ENCODE results near the gene RASGEF1B.
"Not testable (repeated sequence)": the region's sequence is repeated elsewhere in the genome, so short reads cannot be mapped to it uniquely, and the experiment has no call there.

RASGEF1B gene

DNA sequence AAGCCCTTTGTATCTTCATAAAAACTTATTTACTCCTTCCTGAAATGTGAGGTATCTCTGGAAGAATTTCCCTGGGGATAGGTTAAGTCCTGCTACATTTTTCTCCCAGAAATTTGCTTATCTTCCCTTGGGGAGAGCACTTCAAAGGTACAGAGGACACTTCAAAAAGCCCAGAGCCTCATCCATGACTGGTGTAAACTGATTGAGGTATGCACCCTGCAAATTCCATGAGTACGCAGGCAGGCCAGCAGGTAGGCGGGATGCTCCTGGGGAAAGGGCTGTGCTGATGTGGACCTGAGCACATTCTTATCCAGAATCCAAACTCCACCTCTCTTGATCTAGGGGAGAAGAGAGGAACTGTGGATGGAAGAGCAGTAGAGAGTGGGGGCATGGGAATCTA, 26.3 kb upstream of the RASGEF1B start:
- no peak for DNase-seq

DNA sequence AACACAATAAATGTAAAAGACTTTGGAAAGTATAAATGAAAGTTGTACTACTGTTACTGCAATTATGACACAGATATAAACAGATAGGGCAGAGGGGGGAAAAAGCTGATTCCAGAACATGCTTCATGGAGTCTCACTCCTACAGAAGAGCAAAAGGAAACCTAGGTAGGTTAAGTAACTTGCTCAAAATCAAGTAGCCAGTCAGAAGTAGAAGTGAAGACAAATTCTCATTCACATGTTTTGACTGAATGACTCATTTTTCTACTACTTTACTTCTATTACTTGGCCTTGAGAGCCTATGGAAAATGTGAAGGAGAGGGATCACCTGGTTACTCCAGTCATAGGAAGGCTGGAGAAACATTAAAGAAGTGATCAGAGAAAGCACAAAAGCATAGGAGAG, 23.6 kb upstream of the RASGEF1B start:
- no peak for DNase-seq

DNA sequence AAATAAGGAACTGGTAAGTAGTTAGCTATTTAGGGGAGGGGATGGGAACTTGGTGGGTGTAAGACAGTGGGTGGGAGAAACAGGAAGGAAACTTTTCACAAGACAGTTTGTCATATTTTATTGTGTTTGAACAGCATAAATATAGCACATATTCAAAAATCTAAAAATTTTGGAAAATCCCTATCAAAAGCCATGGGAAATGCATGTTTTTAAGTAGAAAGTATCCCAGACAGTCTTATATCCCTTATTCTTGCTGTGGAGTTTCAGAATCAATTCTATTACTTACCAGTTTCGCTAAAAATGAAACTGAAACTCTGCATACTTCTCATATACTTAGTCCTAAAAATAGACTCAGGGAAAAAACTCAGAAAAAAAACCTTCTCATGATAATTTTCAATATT, 22.3 kb upstream of the RASGEF1B start:
- no peak for DNase-seq

DNA sequence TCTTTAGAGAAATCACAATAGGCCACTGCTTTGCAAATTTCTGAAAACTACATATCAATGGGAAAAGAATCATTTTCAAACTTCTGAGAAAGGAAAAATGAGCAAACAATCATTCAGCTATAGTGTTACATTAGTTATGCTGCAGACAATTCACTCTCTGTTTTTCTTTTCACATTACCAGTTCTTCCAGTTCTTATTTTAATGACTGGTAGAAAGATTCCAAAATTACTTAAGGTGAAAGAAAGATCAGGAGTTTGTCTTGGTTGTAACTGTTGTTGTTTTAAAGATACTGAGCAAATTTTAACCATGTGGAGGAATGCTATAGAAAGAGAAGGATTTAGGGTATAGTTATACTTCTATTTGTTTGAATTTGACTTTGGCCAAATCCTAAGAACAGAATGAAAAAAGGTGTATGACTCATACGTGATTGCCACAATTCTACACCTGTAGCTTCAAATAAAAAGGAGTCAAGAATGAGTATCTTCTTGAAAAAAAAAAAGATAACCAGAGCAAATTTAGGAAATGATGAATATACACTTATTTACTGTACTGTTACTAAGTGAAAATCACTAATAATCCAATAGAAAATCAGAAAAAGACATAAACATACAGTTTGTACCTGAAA, 21.0 kb upstream of the RASGEF1B start:
- DNase-seq, result no peak

DNA sequence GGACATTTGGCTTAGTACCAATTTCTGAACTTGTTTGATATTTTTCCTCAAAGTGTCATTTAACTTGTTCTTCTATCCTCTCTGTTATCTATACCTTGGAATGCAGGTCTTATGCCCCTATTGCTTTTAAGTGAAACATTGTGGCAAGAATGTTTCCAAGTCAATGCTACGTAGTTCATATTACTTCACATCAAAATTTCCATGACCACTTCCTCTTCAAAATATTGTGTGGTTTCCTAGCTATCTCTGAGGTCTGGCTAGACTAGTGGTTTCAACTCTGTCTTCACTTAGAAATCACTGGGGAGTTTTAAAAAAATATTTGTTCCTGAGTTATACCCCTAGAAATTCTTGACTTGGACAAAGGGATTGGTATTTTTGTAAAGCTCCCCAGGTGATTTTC, 20.2 kb upstream of the RASGEF1B start:
- DNase-seq, result no peak

DNA sequence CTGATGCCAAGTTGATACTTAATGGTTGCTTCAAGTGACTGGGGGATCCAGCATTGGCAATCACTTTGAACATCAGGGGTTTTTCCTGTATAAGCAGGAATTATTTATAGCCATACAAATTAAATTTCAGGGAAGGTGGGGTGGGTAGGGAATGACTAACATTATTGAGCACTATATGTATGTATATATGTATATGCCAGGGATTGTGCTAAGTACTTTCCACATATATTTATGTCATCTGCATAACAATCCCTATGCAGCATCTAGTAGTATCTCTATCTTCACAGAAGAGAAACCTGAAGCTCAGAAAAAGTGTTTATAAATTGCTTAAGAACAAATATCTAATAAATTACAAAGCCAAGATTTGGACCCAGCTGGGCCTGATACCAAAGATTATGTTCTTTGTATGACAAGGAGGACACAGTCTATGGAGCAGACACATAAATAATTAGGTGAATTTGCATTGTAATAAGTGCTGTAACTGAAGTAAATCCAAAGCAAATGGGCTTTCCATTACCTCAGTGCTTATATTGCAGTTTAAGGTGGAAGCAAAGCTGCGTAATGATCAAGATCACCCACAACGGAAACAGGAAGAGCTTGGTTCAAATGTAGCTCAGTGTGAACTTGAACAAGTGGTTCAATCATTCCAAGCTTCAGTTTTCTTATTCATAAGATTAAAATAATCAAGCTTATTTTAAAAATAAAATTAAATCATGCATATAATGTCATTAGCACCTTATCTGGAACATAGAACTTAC, 18.9 kb upstream of the RASGEF1B start:
- no peak for DNase-seq

DNA sequence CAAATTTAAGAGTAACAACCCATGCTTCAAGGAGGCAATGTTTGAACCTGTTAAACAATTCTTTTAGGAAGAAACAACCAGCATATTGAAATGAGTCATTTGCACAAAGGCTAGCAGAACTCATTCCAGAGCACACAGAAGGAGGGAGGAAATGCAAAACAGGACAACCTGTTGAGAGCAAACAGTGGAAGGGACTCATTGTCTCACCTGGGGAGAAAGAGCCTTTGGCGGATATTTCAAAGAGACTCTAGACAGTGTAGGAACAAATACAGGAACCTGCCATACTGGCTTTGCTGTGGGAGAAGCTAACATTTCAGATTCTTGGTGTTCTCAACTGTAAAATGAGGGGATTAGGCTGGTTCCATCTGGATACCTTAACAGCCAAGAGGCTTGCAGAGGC, 14.8 kb upstream of the RASGEF1B start:
- no peak for DNase-seq

DNA sequence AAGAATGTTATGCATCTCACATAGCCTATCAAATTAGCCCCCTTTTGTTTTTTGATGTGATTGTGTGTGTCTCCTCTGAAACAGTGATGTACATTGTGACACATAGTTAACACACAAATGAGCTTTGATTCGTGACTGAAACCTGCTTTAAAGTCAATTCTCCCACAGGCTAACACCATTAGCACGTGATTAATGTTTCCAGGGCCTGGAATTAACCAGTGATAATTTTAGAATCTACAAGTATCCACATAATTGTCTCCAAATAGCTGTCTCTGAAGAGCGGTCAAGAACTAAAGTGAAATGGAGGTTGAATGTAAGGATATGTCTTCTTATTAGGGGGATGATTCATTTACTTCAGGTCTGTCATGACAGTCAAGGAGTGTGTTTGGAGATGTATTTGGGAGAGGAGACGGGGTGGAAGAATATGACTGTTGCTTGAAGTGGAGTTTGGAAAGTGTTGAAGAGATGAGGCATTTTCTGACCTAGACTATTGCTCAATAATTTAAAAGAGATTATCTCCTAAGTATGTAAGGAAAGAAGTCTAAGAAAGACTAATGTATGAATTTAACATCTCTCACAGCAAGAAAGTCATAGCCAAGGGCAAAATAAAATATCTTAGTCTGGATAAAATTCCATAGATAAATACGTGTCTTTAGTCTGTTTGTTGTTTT, 13.7 kb upstream of the RASGEF1B start:
- DNase-seq, result no peak

DNA sequence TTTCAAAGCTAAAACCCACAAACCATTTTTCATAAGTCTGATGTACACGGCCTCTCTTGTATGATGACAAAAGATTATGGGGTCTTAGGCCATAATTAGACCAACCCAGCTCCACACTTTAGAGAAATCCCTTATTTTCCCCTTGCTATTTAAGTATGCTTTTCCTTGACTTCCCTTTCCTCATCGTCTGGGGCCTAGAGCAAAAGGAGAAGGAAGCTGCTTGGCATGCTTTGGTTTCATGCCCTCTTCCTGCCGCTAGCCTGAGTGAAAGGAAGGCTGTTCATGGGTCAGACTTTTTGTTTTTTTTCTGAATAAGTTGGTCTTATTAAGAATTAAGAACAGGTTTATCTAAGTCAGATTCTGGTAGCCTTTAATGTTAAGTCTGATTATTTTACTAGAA, 10.6 kb upstream of the RASGEF1B start:
- DNase-seq, result no peak

DNA sequence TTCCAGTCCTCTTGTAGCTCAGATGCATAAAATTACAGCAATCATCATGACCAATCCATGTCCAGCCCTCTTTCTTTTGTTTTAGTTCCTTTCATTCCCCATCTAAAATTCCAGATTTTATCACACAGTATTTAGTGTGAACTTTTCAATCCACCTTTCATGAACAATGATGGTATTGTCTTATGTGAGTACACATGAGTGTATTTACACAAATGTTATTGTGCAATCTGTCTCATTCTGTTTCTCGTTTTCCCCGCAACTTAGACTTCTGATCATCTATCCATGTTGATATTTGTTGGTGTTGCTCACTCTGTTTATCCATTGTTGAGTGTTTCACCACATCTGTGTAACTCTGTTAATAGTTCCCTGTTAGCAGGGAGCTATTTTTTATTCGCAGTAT, 9.4 kb upstream of the RASGEF1B start:
- no peak for DNase-seq

DNA sequence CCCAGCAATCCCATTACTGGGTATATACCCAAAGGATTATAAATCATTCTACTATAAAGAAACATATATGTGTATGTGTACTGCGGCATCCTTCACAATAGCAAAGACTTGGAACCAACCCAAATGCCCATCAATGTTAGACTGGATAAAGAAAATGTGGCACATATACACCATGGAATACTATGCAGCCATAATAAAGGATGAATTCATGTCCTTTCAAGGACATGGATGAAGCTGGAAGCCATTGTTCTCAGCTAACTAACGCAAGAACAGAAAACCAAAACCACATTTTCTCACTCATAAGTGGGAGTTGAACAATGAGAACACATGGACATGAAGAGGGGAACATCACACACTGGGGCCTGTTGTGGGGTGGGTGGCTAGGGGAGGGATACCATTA, 7.9 kb upstream of the RASGEF1B start:
- not testable (repeated sequence) for DNase-seq

DNA sequence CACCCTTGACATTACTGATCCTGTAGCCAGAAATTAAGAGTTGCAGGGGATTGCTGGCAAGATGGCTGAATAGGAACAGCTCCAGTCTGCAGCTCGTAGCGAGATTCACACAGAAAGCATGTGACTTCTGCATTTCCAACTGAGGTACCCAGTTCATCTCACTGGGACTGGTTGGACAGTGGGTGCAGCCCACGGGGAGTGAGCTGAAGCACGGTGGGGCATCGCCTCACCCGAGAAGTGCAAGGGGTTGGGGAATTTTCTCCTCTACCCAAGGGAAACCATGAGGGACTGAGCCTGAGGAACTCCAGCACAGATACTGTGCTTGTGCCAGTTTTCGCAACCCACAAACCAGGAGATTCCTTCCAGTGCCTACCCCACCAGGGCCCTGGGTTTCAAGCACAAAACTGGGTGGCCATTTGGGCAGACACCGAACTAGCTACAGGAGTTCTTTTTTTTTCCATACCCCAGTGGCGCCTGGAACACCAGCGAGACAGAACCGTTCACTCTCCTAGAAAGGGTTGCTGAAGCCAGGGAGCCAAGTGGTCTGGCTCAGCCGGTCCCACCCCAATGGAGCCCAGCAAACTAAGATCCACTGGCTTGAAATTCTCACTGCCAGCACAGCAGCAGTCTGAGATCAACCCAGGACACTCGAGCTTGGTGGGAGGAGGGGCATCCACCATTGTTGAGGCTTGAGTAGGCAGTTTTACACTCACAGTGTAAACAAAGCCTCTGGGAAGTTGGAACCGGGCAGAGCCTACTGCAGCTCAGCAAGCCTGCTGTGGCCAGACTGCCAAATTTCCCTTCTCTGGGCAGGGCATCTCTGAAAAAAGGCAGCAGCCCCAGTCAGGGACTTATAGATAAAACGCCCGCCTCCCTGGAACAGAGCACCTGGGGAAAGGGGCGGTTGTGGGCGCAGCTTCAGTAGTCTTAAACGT, 1.9 kb upstream of the RASGEF1B start:
- DNase-seq, result not testable (repeated sequence)

DNA sequence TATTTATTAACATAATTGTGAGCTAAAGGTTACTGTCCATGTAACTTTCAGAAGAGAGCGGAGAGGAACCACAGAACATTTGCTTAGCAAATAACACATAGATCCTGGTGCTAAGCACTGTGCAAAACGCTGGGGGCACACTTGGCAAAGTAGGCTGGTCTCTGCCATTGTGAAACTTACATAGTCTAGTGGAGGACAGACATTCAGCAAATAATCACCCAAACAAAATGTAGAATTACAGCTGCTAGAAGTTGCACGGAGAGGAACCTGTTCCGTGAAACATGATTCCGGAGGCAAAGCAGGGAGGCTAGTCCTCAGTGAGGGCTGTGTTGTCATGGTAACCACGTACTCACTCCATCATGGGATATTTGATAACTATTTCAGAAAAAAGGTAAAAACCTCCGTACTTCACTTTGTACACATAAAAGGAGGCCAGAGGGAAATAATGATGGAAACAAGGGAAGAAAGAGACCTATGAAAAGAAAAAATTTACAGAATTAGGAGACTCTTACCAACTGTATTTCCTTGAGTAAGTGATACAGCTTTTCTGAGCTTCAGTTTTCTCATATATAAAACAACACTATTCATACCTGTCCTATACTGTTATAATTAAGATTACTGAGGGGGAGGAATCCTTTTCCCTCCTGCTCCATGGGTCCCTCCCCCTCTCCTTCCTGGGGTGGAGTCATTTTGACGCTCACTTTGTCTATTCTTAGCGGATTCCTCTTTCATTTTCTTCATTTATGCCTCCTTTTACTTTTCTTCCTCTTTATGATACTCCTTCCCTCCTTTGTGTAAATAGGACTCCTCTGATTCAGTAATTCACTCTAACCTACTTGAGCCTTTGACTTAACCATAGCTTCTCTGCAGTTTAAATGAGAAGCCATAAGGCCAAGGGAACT, 825 bp upstream of the RASGEF1B start:
- peak; percentile 55 for DNase-seq

DNA sequence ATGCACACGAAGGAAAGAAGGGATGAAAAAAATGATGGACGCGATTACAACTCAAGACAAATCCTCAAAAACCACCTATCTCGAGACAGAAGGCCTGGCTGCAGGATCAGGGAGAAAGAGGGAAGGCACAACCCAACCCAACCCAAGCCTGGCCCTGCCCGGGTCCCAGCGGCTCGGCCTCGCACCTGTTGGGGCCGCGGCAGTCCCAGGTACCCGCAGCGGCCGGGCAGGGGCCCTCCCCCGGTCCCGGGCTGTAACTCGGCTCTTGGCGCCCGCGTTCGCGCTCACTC, 464 bp downstream of the RASGEF1B start:
- DNase-seq, result no peak

DNA sequence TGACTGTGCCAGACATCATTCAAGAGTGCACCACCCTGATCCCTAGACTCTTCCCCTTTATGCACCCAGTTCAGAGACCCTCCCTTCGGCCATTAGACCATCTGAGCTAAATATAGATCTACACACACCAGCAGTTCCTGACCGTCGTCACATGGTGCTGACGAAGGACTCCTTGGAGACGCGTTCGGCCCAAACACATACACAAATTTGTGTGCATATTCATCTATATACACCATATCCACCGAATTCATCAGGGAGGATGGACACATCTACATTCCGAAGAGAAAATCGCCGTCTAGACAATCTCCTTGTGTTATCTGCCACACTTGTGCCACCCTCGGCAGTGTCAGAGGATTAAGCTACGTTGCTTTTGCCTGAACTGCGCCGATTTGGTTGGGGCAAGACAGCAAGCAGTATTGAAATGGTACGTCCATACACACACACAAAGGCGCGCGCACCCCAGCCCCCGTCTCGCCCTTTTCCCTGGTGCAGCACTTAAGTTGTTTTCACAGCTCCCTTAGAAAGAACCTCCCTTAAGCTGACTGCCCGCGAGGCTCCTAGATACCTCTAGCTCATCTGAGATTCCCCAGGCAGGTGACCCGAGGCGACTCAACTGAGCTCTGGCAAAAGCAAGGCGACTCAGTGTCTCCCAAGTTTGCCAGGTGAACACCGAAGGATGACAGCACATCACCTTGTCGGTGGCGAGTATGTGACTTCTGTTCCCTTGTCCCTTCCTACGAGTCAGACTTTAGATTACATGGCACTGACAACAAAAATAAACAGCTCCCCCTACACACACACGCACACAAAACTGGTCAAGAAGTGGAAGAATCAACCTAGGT, 1.0 kb downstream of the RASGEF1B start:
- DNase-seq, result peak; percentile 15

DNA sequence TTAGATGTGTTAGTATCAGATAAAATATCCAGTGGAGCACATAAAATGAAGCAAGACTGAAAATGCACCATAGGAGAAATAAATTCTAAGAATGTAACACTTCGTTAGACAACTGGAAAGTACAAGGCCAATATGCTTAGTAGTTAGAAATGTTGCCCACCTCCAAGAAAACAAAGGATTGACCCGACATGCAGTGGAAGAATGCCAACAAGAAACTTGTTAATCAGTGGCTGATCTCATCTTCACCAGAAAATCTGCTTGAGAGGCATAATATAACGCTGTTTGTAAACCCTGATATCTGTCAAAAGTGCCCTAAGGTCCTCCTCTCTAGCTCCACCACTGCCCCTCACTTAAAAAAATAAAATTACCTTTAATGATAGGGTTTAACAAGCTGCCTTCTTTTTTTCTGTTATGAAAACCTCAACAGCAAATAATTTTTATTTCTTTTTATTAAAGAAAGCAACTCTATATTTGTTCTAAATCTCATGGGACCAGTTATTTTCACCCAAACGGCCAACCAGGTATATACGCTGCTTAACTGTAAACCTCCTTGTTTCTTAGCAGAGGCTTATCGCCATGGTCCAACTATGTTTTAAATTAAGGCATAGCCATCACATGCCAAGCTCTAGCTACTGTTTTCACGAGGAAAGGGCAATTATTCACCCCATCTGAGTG, 1.8 kb downstream of the RASGEF1B start:
- no peak for DNase-seq

DNA sequence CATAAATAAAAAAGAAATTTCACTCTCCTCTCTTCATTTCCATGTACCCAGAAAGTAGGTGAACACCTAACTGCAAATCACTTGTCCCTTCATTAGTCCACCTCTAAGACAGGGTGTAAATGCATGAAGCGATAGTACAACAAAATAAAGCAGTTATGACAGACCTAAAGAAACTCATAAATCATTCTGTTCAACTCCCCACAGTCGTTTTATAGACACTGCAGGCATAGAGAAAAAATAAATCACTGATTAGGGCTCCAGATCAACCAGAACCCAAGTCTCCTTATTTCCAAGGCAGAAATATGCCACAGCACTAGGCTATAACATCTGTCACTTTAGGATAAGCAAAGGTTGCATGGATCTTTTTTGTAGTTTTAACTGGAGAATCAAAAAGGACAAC, 3.0 kb downstream of the RASGEF1B start:
- DNase-seq, result no peak

DNA sequence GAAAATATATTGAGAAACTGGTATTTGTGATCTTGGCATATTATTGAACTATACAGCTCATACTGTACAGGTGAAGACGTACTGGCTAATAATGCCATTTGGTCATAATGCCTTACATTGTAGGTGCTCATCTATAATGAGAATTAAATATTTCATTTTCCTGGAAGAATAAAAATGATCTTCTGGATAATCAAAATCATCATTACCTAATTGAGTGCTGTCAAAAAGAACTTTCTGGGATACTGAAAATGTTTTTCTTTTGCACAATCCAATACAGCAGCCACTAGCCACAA, 4.1 kb downstream of the RASGEF1B start:
- DNase-seq, result no peak

DNA sequence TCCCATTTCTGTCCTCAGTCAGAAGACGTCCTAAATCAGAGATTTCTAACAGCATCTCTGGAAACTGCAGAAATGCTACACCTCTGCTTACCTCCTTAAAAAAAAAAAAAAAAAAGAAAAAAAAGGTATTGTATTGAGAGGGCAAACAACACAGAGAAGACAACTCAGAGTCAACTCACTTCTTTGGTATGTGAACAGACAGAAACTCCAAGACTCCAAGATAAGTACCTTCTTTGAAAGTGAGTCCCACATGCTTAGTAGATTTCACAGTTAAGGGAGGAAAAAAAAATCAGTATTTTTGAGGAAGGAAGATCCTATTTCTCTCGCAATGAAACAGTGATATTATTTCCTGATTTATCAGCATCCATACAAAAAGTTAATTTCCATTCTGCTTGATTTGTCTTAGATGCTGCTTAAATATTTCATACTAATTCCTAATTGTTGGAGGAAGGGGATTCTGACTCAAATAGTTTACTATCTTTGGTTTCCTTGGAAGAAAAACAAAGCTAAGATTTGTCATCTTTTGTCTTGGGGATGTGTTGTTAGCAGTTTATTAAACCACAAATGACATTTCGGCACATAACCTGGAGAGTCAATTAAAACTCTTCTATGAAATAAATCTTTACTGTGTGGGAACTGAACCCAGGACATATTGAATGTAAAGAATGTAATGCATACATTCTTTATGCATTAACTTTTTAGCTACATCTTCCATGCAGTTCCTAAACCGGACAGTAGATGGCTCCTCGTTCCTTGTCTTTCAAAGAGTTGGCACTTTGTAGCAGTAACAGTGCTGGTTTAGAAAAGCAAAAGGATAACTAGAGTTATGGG, 4.7 kb downstream of the RASGEF1B start:
- DNase-seq, result peak; percentile 21

All from DMS79 (cell line).